ENCODE data around the gene TMEM200A.

- TF ChIP-seq CTCF (conservative IDR thresholded peaks at IDR 0.05) (no peak), EZH2 (IDR thresholded peaks at IDR 0.05; ENCODE audit: low read depth) (no peak)
These were observed 55.8 kb downstream of the TMEM200A start for GRCh38 chr6:130421585-130421984.
